RKO (cell line): ENCODE results near the gene SLC6A7.
A peak's percentile ranks its signal among the peaks of the same experiment; 100 is the strongest.

ENCODE experiments used
- DNase-seq: peaks from one replicate; pipeline ENCODE4 v3.0.0-alpha.2; 2016; ENCODE audit warnings: low spot score

Gene SLC6A7

DNA sequence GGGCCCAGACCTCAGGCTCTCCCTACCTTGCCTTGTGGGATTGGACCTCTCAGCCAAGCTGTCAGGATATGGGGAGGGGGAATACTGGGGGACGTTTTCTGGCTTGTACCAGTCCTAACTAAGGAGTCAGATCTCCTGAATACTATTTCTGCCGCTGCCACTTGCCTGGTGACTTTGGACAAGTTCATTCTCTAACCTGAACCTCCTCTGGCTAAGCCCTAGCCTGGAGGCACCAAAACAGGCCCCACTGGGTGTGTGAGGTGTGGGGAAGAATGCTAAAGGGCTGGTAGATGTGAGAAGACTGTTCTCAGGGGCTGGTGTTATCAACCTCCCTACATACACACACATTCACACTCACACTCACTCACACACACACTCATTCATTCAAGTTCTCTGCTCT, 1.1 kb downstream of the SLC6A7 start:
- DNase-seq, result no peak

- no peak for DNase-seq
Observed at GRCh38 chr5:150192462-150192861, 2.6 kb downstream of the SLC6A7 start.

GRCh38 chr5:150195736-150196485, 6.0 kb downstream of the SLC6A7 start:
- DNase-seq, result no peak

DNA sequence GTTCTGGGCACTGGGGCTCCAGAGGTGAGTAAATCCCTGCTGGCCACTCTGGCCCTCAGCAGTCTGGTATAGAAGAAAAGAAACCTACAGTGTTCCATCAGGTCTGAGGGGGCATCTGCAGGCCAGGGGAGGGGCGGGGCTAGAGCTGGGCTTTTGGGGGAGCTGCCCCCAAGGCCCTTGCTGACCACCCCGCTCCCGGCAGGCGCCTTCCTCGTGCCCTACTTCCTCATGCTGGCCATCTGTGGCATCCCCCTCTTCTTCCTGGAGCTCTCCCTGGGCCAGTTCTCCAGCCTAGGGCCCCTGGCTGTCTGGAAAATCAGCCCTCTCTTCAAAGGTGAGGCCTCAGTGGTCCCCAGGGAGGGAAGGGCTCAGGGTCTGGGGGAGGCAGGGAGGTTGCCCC, 6.7 kb downstream of the SLC6A7 start:
- no peak for DNase-seq

DNA sequence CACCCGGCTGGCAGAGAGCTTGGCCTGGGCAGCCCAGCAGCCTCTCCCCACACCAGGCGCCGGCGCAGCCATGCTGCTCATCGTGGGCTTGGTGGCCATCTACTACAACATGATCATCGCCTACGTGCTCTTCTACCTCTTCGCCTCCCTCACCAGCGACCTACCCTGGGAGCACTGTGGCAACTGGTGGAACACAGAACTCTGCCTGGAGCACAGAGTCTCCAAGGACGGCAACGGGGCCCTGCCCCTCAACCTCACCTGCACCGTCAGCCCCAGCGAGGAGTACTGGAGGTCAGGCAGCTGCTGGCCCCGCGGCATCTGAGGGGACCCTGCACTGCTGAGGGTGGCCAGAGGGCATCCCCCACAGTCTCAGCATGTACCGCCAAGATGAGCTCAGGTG, 7.1 kb downstream of the SLC6A7 start:
- no peak for DNase-seq

DNA sequence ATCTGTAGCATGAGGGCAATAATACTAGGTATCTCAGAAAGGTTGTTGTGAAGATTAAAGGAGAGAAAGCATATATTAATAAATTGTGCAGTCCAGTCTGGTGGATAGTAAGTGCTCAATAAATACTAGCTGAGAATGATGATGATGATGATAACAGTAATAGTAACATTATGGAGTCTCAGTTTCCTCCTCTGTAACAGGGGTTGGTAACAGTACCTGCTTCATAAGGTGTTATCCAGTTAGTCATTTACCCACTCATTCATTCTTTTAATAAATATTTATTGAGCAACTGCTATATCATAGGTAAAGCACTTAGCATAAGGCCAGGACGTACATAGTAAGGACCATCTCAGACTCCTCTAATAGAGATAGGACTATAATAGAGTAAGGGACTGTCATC, 7.6 kb downstream of the SLC6A7 start:
- no peak for DNase-seq

DNA sequence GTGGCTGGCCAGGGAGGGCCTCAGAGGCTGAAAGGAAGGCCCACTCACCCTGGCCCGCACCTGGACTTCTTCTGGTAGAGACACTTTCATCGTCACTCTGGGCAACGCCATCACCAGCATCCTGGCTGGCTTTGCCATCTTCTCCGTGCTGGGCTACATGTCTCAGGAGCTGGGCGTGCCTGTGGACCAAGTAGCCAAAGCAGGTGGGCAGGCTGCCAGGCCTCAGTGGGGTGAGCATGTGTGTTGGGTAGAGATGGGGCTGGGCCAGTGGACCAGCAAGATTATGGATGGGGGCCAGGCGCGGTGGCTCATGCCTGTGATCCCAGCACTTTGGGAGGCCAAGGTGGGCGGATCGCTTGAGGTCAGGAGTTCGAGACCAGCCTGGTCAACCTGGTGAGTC, 12.6 kb downstream of the SLC6A7 start:
- no peak for DNase-seq

DNA sequence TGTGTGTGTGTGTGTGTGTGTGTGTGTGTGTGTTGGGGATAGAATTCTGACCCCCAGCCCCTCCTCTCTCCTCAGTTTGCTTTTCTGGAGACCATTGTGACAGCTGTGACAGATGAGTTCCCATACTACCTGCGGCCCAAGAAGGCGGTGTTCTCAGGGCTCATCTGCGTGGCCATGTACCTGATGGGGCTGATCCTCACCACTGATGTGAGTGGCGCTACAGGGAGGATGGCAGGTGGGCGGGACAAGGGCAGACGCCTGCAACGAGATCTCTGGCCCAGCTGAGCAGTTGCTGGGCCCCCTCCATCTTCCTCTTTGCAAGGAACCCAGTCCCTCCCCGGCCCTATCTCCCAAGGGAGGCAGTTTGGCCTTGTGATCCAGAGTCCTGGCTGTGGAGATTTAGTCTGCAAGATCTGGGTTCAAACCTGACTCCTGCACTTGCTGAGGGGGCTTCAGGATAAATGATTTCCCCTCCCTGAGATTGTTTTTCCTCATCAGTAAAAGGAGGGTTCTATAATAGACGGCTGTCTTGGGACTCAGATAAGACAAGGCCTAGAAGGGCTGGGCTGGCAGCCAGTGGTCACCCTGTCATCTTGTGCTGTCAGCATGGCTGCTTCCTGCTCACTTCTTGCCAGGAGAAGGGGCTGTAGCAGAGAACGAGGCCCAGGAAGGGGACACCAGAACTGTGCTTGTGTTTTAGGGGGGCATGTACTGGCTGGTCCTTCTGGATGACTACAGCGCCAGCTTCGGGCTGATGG, 14.1 kb downstream of the SLC6A7 start:
- no peak for DNase-seq

GRCh38 chr5:150204590-150204960, 14.7 kb downstream of the SLC6A7 start:
- DNase-seq, result no peak

DNA sequence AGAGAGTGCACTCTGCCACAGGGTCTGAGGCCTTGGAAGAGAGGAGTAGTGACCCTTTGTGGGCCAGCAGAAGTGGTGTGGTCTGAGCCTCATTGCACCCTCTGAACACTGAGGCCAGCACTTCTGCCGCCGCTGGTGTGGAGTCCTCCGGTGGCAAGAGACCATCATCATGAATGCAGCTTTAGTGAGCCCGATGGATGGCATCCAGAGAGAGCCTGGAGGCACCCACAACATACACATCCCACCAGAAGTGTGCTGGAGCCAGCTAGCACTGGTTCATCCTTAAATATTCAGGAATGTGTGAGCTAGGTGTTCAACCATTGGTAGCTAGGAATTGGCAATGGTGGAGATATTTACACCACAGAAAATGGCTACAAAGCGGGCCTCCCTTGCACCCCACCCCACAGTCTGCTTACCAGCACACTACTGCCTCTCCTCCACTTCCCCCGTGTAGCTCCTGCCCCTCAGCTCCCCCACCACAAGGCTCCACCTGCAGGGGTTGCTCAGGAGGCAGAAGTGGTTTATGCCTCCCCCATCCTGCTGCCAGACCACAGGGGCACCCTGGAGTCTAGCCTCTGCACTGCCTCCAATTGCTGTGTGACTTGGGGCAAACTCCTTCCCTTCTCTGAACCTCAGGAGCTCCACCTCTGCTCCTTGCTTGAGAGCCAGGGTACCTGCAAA, 16.4 kb downstream of the SLC6A7 start:
- no peak for DNase-seq

DNA sequence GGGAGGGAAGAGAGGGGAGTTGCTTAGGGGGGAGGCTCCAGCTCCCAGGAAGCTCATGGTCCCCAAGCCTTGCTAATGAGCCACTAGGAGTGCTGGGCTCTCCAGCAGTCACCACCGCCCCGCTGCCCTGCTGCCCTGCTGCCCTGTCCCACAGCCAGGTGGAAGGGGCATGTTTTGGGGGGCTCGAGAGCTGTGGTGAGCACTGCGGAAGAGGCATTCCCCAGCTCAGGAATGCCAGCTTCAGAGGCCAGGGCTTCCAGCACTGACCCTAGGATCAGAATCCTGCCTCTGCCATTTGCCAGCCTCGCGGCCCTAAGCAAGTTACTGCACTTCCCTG, 16.9 kb downstream of the SLC6A7 start:
- no peak for DNase-seq

DNA sequence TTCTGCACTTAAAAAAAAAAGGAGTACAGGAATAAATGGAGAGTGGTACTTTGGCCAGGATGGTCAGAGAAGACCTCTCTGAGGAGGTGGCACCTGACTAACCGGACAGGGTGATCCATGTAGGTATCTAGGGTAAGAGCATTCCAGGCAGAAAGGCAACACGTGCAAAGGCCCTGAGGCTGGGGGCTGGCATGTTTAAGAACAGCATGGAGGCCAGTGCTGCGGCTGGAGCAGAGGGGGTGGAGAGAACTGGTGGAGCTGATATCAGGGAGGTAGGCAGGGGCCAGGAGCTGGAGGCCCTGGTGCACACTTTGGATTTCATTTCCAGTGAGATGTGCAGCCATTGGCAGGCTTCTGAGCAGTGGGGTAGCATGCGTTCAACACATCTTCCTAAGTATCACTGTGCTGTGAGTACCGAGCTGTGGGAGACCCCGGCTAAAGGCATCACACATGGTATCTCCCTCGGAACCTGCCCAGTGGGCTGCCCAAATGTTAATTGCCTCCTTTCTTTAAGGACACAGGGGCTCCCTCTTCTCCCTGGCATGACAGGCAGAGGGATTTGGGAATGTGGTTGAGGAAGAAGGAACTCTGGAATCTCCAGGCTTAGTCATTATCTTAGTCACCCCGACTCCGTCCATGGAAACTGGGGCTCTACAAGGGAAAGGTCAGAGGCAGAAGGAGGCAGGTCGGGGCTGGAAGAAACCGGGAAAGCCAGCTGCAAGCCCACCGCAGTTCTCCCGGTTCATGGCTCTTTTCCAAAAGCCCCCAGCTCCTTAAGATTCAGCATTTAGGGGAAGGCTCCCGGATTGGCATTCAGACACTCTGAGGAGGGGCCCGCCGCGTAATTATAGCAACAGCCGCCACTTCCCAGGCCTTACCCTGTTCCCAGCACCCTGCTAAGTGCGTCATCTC, 18.6 kb downstream of the SLC6A7 start:
- peak; percentile 45 for DNase-seq

DNA sequence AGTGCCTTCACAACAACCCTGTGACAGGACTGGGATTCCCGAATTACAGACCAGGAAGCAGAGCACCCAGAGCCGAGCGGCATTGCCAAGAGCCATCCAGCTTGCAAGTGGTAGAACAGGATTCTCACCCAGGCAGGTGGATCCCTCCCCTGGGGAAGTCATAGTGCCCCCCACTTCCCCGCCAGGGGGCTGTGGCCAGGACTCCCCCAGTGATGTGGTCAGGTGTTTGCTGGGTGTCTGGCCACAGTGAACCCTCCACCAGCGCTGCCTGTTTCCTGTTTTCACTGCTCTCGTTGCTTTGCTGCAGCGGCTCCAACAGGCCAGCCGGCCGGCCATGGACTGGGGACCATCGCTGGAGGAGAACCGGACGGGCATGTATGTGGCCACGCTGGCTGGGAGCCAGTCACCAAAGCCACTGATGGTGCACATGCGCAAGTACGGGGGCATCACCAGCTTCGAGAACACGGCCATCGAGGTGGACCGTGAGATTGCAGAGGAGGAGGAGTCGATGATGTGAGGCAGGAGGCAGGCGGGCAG, 19.3 kb downstream of the SLC6A7 start:
- DNase-seq, result peak; percentile 15

- DNase-seq, result no peak
Observed at GRCh38 chr5:150210644-150211043, 20.8 kb downstream of the SLC6A7 start.

DNA sequence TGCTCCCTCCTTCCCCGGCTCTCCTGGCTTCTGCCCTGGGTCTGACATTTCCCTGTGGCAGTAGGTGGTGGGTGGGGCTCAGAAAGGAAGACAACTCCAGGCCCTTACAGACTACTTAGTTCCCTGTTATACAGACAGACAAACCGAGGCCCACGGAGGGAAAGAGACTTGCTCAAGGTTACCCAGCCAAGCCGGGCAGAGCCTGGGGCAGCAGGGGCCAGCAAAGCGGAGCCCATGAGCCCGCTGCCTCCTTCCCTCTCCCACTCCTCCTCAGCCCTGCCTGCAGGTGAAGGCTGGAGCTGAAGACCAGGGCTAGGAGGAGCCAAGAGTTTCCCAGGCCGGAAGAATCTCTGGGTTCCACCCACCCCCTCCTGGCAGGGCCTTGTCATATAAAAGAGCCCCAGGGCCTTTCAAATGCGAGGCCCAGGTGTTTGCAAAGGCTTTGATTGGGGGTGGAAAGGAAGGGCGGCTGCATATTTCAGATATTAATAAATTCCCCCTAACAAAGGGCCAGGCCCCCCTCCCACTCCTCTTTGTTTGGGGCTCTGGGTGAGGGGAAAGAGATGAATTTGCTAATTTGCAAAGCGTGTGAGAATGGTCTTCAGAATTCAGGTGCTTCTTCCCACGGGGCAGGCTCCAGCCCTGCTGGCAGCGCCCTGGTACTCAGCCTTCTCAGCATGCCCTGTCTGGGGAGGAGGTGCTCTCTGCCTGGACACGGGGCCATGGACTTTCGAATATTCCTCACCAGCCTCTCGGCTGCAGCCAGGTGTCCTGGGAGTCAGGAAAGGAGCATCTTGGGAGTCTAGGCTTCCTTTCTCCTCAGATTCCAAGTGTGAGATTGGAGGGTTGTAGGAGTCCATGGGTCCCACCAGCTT, 21.5 kb downstream of the SLC6A7 start:
- no peak for DNase-seq

- DNase-seq, result no peak
Observed at GRCh38 chr5:150213530-150213929, 23.7 kb downstream of the SLC6A7 start.

- no peak for DNase-seq
Observed at GRCh38 chr5:150214289-150214688, 24.4 kb downstream of the SLC6A7 start.

GRCh38 chr5:150215979-150216944, 26.4 kb downstream of the SLC6A7 start:
- DNase-seq, result no peak

GRCh38 chr5:150217038-150217437, 27.2 kb downstream of the SLC6A7 start:
- DNase-seq, result no peak
